GM21423 (cell line): ENCODE results near the gene NUDT1.

Source experiments
- ATAC-seq: cut with Tn5 transposase; IDR thresholded peaks from one replicate; pipeline ENCODE4 v1.9.1; 2021; ENCODE audit warnings: mild to moderate bottlenecking, moderate library complexity; ENCODE audit not compliant: unreplicated experiment

NUDT1 gene

DNA sequence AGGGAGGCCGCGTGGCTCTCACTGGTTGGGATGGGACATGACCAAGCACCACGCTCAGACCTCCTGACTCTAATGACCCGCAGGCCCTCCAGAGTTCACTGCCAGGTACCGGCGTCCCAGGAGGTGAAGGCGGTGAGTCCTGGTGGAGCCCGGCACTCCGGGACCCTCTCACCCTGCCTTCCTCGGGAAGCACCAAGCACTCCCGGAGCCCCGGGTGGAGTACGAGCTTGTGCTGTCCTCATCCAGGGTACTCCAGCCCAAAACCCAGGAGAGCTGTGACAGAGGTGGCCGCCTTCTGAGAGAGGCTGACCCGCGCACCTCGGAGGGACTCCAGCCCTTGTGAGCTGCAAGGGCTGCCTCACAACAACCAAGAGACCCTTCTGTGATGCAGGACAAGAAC lies 18.7 kb upstream of the NUDT1 start:
- no peak for ATAC-seq

GRCh38 chr7:2224491-2224928 lies 17.5 kb upstream of the NUDT1 start:
- ATAC-seq = no peak

DNA sequence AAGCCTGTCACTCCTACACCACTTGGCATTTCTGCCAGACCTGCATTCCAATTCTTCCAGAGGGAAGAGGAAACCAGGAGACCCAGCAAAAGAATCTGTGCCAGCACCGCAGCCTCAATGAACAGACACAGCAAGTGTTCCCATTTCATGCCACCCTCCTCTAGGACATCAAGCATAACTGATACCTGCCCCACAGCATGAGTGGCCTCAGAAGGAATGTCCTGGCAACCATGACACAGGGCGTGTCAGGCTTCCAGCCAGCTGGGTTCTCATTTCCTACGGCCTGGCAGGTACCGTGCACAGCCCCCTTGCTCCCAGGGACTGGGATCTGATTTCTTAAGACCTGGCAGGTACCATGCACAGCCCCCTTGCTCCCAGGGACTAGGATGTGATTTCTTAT lies 17.1 kb upstream of the NUDT1 start:
- no peak for ATAC-seq

DNA sequence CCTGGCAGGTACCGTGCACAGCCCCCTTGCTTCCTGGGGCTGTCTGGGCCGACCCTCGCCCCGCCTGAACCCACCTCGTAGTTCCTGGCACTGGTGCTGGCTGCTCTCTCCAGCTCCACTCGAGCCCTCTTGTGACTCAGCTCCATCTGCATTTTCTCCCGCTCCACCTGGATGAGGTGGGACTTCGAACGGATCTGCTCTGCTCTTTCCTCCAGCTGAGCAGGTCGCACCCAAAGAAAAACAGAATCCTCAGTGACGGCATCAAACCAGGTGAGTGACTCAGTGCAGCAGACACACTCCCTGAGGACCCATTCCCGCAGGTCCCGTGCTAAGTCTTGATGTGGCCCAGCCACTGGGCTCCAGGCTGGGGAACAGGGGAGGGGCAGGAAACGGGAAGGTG lies 16.7 kb upstream of the NUDT1 start:
- ATAC-seq = no peak

DNA sequence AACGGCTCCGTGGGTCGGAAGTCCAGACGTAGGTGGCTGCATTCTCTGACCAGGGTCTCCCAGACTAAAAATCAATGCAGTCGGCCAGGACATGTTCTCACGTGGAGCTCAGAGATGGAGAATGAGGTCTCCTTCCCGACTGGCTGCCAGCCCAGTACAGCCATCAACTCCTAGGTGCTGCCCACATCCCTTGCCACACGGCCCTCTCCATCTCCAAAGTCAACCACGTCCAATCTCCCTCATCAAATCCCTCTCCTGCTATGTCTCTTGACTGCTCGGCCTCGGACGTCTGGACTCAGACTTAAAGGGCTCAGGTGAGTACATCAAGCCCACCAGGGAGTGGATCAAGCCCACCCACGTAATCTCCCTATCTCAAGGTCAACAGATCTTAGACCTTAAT lies 16.2 kb upstream of the NUDT1 start:
- ATAC-seq = no peak

- ATAC-seq = no peak
These were observed 14.3 kb upstream of the NUDT1 start for GRCh38 chr7:2227699-2228098.

DNA sequence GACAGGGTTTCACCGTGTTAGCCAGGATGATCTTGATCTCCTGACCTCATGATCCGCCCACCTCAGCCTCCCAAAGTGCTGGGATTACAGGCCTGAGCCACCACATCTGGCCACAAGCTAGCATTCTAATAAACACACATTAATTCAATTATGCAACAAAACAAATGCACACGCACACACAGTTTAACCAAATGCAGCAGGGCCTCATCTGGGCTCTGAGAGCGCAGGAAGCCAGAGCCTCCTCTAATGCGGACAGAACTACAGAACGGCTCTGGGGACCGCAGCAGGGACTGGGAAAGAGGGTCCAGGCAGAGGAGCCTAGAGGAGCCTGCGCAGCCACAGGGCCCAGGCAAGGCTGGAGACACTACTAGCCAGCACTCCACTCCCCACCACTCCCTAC lies 13.1 kb upstream of the NUDT1 start:
- no peak for ATAC-seq

DNA sequence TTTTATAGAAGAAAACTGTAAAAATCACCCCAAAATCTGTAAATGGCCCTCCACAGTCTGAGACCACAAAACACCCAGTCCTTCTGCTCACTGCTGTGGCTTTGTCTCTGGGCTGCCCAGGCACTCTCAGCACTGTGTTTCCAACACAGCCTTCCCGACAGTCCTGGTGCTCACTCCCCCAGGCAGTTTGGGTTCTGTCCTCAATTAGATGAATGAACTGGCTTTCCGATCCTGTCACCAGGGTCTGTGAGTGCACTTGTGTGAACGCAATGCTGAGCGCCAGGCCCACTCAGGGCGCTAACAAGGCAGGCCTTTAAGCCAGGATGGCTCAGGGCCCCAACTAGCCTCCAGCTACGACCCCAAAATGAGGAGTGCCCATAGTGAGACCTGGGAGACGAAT lies 12.6 kb upstream of the NUDT1 start:
- no peak for ATAC-seq

- ATAC-seq = no peak
These were observed 11.8 kb upstream of the NUDT1 start for GRCh38 chr7:2230226-2230625.

DNA sequence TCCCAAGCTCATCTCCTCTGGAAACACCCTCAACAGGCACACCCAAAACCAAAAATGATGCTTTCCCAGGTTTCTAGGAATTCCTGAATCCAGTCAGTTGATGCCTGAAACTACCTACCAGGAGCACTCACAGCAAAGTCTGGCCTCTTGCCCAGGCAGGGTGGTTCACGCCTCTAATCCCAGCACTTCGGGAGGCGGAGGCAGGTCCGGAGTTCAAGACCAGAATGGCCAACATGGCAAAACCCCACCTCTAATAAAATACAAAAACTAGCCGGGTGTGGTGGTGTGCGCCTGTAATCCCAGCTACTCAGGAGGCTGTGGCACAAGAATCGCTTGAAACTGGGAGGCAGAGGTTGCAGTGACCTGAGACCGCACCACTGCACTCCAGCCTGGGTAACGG lies 11.1 kb upstream of the NUDT1 start:
- ATAC-seq = no peak

- peak; percentile 18 for ATAC-seq
These were observed 9.8 kb upstream of the NUDT1 start for GRCh38 chr7:2231992-2232765.

DNA sequence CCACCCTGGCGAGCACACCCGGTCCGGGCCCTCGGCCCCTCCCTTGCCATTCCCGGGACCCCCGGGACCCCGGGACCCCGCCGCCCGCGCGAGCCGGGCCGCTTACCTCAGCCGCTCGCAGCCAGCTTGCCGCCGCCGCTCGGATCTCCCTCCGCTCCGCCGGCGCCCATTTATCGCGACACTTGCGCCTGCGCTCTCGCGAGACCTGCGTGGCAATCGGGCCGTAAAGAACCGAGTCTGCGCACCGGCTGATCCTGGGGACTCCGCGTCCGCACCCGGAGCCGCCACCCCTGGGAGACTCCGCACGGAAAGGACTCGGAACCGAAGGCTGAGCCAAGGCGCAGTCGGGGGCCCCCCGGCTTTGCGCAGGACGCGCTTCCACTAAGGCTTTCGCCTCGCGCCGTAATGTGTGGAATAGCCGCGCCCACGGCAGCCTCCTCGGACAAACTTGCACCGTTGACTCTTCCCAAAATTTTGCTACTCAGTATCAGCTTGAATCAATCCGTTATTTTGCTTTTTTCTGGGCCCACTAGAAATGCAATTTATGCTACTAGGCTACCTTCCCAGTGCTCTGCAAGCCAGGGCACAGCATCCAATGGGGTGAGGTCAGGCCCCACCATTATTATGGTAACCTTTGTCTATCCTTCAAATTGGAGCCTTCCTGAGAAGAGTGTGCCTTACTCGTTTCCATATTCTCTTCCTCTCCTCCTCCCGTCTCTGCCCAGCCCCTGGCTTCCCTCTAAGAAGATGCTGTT lies 9.1 kb upstream of the NUDT1 start, which contains the start of gene MAD1L1:
MAD1L1 (minus strand) TSS at position 180 of the 755 bp plus-strand sequence. CDS start 2,812 bp downstream, outside the sequence.
- peak; percentile 72 for ATAC-seq

- no peak for ATAC-seq
These were observed 8.1 kb upstream of the NUDT1 start for GRCh38 chr7:2233926-2234325.

- ATAC-seq = peak; percentile 62
These were observed 4.9 kb upstream of the NUDT1 start for GRCh38 chr7:2237109-2237602.

- no peak for ATAC-seq
These were observed 2.8 kb upstream of the NUDT1 start for GRCh38 chr7:2239242-2239641.

DNA sequence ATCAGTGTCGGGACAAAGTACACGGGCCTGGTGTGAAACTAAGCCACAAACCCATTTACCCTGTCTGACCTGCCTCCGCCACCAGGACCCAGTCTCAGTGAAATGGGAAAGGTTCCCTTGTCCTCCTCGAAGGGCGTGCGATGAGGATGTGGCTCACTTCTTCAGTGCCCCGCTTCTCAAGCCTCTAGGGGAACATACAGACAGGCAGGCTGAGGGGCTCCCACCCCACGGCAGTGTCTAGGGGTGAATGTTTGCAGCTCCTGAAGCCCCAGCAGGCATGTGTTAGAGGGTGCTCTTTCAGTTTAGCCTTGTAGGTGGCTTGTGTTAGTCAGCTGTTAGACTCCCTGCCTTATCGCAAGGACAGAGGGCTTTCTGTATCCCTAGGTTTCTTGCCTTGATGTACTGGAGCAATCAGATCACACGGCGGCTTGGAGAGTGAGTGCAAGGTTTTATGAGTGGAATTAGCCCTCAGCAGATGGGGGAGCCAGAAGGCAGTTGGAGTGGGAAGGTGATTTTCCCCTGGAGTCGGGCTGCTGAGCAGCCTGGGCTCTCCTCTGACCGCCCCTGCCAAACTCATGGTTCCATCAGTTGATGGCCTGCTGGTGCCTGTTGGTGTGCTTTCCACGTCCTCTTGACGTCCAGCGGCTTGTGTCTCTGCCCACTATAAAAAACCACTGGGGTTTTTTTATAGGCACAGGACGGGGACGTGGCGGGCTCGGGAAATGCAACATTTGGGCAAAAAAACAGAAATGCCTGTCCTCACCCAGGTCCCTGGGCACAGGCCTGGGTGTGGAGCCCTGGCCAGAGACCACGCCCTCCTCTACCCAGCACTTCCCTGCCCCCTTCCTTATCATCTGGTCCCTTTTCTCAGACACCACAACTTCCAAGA lies 759 bp downstream of the NUDT1 start:
- ATAC-seq = no peak

DNA sequence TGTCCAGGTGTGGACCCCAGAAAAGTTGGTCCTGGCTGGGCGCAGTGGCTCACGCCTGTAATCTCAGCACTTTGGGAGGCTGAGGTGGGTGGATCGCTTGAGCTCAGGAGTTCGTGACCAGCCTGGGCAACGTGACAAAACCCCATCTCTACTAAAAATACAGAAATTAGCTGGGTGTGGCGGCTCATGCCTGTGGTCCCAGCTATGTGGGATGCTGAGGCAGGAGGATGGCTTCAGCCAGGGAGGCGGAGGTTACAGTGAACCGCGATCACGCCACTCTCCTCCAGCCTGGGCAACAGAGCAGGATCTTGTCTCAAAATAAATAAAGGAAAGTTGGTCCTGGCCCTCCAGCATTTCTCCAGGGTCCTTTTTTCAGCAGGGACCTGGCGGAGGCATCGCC lies 1.4 kb downstream of the NUDT1 start:
- ATAC-seq = no peak

- no peak for ATAC-seq
These were observed 2.5 kb downstream of the NUDT1 start for GRCh38 chr7:2244404-2244995.

GRCh38 chr7:2245883-2246675 lies 4.1 kb downstream of the NUDT1 start:
- no peak for ATAC-seq
